Subcutaneous adipose tissue (tissue), 4 donors: Measurements from ENCODE around the gene SCARF2. TPM values are rescaled to one million over a fixed set of nuclear protein-coding genes. Genes with fewer than 3 reads are reported as not detected.

Source experiments
- total RNA-seq, 4 donors: library from RNA; depleted of rRNA; stranded (reverse); fragments of >200 nt; gene quantifications; one replicate each; pipeline ENCODE4 v1.1.0, GENCODE V29; 2016
- TF ChIP-seq, protein P1 (sequence below): fragments of 450-650 bp; IDR thresholded peaks from one replicate; pipeline ENCODE4 v1.5.1; 2016; ENCODE audit warnings: low read depth, mild to moderate bottlenecking, control low read depth, antibody characterized with exemption, moderate library complexity

Gene SCARF2
- total RNA-seq, 4 donors from 2014 or later: 2.8 to 15.4 (median 8.1) TPM

- TF ChIP-seq, protein P1, sequence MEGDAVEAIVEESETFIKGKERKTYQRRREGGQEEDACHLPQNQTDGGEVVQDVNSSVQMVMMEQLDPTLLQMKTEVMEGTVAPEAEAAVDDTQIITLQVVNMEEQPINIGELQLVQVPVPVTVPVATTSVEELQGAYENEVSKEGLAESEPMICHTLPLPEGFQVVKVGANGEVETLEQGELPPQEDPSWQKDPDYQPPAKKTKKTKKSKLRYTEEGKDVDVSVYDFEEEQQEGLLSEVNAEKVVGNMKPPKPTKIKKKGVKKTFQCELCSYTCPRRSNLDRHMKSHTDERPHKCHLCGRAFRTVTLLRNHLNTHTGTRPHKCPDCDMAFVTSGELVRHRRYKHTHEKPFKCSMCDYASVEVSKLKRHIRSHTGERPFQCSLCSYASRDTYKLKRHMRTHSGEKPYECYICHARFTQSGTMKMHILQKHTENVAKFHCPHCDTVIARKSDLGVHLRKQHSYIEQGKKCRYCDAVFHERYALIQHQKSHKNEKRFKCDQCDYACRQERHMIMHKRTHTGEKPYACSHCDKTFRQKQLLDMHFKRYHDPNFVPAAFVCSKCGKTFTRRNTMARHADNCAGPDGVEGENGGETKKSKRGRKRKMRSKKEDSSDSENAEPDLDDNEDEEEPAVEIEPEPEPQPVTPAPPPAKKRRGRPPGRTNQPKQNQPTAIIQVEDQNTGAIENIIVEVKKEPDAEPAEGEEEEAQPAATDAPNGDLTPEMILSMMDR: no peak
These were observed 46.4 kb downstream of the SCARF2 start for GRCh38 chr22:20391222-20391621.

DNA sequence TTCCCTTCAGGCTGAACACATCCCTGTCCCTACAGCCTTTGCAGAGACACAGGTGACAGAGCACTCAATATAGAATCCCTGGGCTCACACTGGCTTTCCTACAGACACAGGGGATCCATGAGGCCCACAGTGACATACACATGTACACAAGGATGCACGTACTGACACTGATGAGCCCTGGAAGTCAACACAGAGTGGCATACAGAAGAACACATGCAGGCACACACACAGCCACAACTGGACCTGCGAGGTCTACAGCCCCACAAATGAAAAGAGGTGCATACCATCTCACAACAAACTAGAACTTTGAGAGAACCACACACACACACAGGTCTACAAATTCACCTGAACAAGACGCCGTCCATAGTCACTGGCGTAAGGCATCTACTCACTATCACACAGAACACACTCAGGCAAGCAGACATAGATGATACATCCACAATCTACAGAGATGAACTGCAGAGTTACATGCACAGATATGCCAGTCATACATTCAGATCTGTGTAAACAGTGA is 47.2 kb downstream of the SCARF2 start:
- TF ChIP-seq, protein P1: no peak

GRCh38 chr22:20389288-20389687 is 48.3 kb downstream of the SCARF2 start:
- TF ChIP-seq, protein P1: no peak

- TF ChIP-seq, protein P1: no peak
These were observed 49.4 kb downstream of the SCARF2 start for GRCh38 chr22:20388200-20388599.

- TF ChIP-seq, protein P1: no peak
These were observed 50.7 kb downstream of the SCARF2 start for GRCh38 chr22:20386972-20387371.

- TF ChIP-seq, protein P1: no peak
These were observed 51.3 kb downstream of the SCARF2 start for GRCh38 chr22:20386336-20386735.

DNA sequence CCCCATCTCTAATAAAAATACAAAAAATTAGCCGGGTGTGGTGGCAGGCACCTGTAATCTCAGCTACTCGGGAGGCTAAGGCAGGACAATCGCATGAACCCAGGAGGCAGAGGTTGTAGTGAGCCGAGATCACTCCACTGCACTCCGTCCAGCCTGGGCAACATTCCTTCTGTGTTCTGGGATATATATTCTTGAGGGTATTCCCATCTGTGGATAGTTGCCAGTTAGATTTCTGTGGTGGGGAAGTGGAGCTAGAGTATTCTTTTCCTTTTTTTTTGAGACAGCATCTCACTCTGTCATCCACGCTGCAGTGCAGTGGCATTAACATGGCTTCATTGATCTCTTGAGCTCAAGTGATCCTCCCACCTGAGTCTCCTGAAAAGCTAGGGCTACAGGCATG is 52.8 kb downstream of the SCARF2 start:
- TF ChIP-seq, protein P1: no peak
